SH-SY5Y (cell line): ENCODE measurements around the gene GCM1.

Source experiments
- GATA2 ChIP-seq: IDR thresholded peaks from 2 replicates; pipeline ENCODE4 v1.6.1; 2011; ENCODE audit warnings: mild to moderate bottlenecking, low read depth, low read length
- GATA3 ChIP-seq: IDR thresholded peaks from 2 replicates; pipeline ENCODE4 v1.6.1; 2011; ENCODE audit warnings: low read depth, mild to moderate bottlenecking, low read length, moderate library complexity

DNA sequence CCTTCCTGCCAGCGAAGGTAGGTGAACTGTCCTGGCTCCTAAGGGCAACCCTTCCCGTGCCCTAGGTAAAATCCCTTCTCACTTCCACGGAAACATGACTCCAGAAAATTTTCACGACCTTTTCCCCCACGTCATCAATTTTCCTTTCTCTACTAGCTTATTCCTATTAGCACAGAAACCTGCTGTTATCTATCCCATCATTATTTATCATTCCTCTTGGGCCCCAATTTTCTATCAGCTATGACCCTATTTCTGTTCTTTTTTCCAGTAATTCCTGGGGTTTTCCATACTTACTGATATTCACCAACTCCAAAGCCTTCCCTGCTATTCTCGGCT, 23.8 kb upstream of the GCM1 start:
- TF ChIP-seq GATA2: no peak
- no peak for TF ChIP-seq GATA3
